H9 (cell line): ENCODE data around the gene TACC2. TPM values are rescaled to one million over a fixed set of nuclear protein-coding genes. Genes with fewer than 3 reads are reported as not detected.

Experiments used
- DNase-seq: peaks from one replicate; pipeline ENCODE4 v3.0.0-alpha.2; 2017
- H2AFZ ChIP-seq: one replicate; pipeline ENCODE4 v1.6.1; 2013; ENCODE audit warnings: mild to moderate bottlenecking, low read length, control low read depth, moderate library complexity
- H2AK5ac ChIP-seq: 2 replicates; pipeline ENCODE4 v1.6.1; 2013; ENCODE audit warnings: low read length, control low read depth, mixed read lengths; ENCODE audit not compliant: insufficient read length
- H2BK120ac ChIP-seq: one replicate; pipeline ENCODE4 v1.6.1; 2013; ENCODE audit warnings: low read depth, mild to moderate bottlenecking, low read length, control low read depth, inconsistent platforms; ENCODE audit not compliant: poor library complexity, severe bottlenecking
- H2BK12ac ChIP-seq: 2 replicates; pipeline ENCODE4 v1.6.1; 2013; ENCODE audit warnings: low read length, control low read depth, mixed read lengths, low read depth; ENCODE audit not compliant: insufficient read length
- H2BK15ac ChIP-seq: 2 replicates; pipeline ENCODE4 v1.6.1; 2013; ENCODE audit warnings: low read depth, low read length, control low read depth
- H2BK20ac ChIP-seq: one replicate; pipeline ENCODE4 v1.6.1; 2013; ENCODE audit warnings: low read depth, mild to moderate bottlenecking, low read length, control low read depth, inconsistent platforms; ENCODE audit not compliant: poor library complexity, severe bottlenecking
- H2BK5ac ChIP-seq: 2 replicates; pipeline ENCODE4 v1.6.1; 2013; ENCODE audit warnings: low read length, control low read depth, mixed read lengths; ENCODE audit not compliant: insufficient read length
- H3K14ac ChIP-seq: 2 replicates; pipeline ENCODE4 v1.6.1; 2013; ENCODE audit warnings: low read length, control low read depth; ENCODE audit not compliant: insufficient read depth
- H3K18ac ChIP-seq: 2 replicates; pipeline ENCODE4 v1.6.1; 2013; ENCODE audit warnings: low read depth, mild to moderate bottlenecking, mixed read lengths, low read length, control low read depth; ENCODE audit not compliant: insufficient read length
- H3K23ac ChIP-seq: 2 replicates; pipeline ENCODE4 v1.6.1; 2013; ENCODE audit warnings: low read length, control low read depth, mixed read lengths, low read depth; ENCODE audit not compliant: insufficient read length
- H3K23me2 ChIP-seq: 2 replicates; pipeline ENCODE4 v1.6.1; 2013; ENCODE audit warnings: low read depth, mild to moderate bottlenecking, mixed read lengths, low read length, control low read depth; ENCODE audit not compliant: insufficient read length, poor library complexity, severe bottlenecking
- H3K27ac ChIP-seq: 2 replicates; pipeline ENCODE4 v1.5.1; 2013; ENCODE audit warnings: low read length, control low read depth, mixed read lengths, low read depth; ENCODE audit not compliant: insufficient read length
- H3K27me3 ChIP-seq: 2 replicates; pipeline ENCODE4 v1.6.1; 2013; ENCODE audit warnings: low read length, control low read depth, inconsistent platforms; ENCODE audit not compliant: insufficient read depth
- H3K4ac ChIP-seq: 2 replicates; pipeline ENCODE4 v1.6.1; 2013; ENCODE audit warnings: low read depth, mild to moderate bottlenecking, control low read depth, inconsistent platforms, low read length, moderate library complexity
- H3K4me1 ChIP-seq: 2 replicates; pipeline ENCODE4 v1.6.1; 2013; ENCODE audit warnings: low read length, control low read depth, inconsistent platforms; ENCODE audit not compliant: insufficient read depth
- H3K4me2 ChIP-seq: 2 replicates; pipeline ENCODE4 v1.6.1; 2013; ENCODE audit warnings: low read length, control low read depth, mixed read lengths; ENCODE audit not compliant: insufficient read length, insufficient read depth
- H3K56ac ChIP-seq: 2 replicates; pipeline ENCODE4 v1.6.1; 2013; ENCODE audit warnings: low read depth, mild to moderate bottlenecking, mixed read lengths, low read length, control low read depth; ENCODE audit not compliant: insufficient read length
- H3K79me1 ChIP-seq: 2 replicates; pipeline ENCODE4 v1.6.1; 2013; ENCODE audit warnings: low read depth, mild to moderate bottlenecking, moderate library complexity, low read length, control low read depth, inconsistent platforms; ENCODE audit not compliant: insufficient read depth, poor library complexity, severe bottlenecking
- H3K79me2 ChIP-seq: 2 replicates; pipeline ENCODE4 v1.6.1; 2013; ENCODE audit warnings: low read length, control low read depth, inconsistent platforms; ENCODE audit not compliant: insufficient read depth
- H3K9ac ChIP-seq: 2 replicates; pipeline ENCODE4 v1.6.1; 2013; ENCODE audit warnings: low read length, control low read depth, mixed read lengths; ENCODE audit not compliant: insufficient read length; ENCODE audit errors: extremely low read depth
- H3K9me3 ChIP-seq: one replicate; pipeline ENCODE4 v1.6.1; 2013; ENCODE audit warnings: low read depth, low read length, inconsistent platforms; ENCODE audit not compliant: control insufficient read depth
- H3T11ph ChIP-seq: one replicate; pipeline ENCODE4 v1.6.1; 2013; ENCODE audit warnings: mild to moderate bottlenecking, low read length, control low read depth, inconsistent platforms
- H4K20me1 ChIP-seq: one replicate; pipeline ENCODE4 v1.6.1; 2013; ENCODE audit not compliant: control insufficient read depth, insufficient read length, insufficient read depth
- H4K5ac ChIP-seq: 2 replicates; pipeline ENCODE4 v1.6.1; 2013; ENCODE audit warnings: low read depth, mild to moderate bottlenecking, mixed read lengths, low read length, control low read depth; ENCODE audit not compliant: insufficient read length
- H4K8ac ChIP-seq: replicated peaks from 2 replicates; pipeline ENCODE4 v1.6.1; 2013; ENCODE audit warnings: low read length, control low read depth, mixed read lengths, low read depth; ENCODE audit not compliant: insufficient read length
- H4K91ac ChIP-seq: 2 replicates; pipeline ENCODE4 v1.6.1; 2013; ENCODE audit warnings: low read depth, mild to moderate bottlenecking, moderate library complexity, mixed read lengths, low read length, control low read depth; ENCODE audit not compliant: insufficient read length
- H3K27ac Mint-ChIP-seq, 3 experiments: 2 replicates in 2 of 3; 3 replicates in 1 of 3; pipeline ENCODE4 v1.8.0; 2020 to 2021; ENCODE audit warnings: mixed read lengths in 3 of 3, mild to moderate bottlenecking in 1 of 3, moderate library complexity in 1 of 3
- H3K27me3 Mint-ChIP-seq: 2 replicates; pipeline ENCODE4 v1.8.0; 2021; ENCODE audit warnings: low read depth, mild to moderate bottlenecking, moderate library complexity, mixed read lengths
- H3K36me3 Mint-ChIP-seq, 3 experiments: 2 replicates in 2 of 3; 3 replicates in 1 of 3; pipeline ENCODE4 v1.8.0; 2020 to 2021; ENCODE audit warnings: low read depth in 3 of 3, mixed read lengths in 3 of 3; ENCODE audit not compliant: insufficient read depth in 1 of 3
- H3K4me1 Mint-ChIP-seq, 2 experiments: 2 replicates each; pipeline ENCODE4 v1.8.0; 2020; ENCODE audit warnings: mixed read lengths in 2 of 2
- H3K4me3 Mint-ChIP-seq, 2 experiments: 2 replicates in 1 of 2; 3 replicates in 1 of 2; pipeline ENCODE4 v1.8.0; 2020 to 2021; ENCODE audit warnings: mild to moderate bottlenecking in 2 of 2, mixed read lengths in 2 of 2, moderate library complexity in 1 of 2
- H3K9me3 Mint-ChIP-seq, 2 experiments: 2 replicates in 1 of 2; 3 replicates in 1 of 2; pipeline ENCODE4 v1.8.0; 2020; ENCODE audit warnings: mild to moderate bottlenecking in 2 of 2, mixed read lengths in 2 of 2, moderate library complexity in 1 of 2
- CTCF ChIP-seq: fragments of 200-600 bp; sonication (generic); conservative IDR thresholded peaks from 3 replicates; pipeline ENCODE4 v1.8.0; 2021; ENCODE audit warnings: antibody characterized with exemption, mild to moderate bottlenecking
- WGBS: extraction: QIAGEN DNeasy Blood & Tissue Kit; methylation state at CpG from one replicate; pipeline ENCODE4 v1.1.7; 2013; ENCODE audit warnings: missing lambda C conversion rate, low lambda C conversion rate, mixed read lengths; ENCODE audit not compliant: insufficient read length; ENCODE audit errors: extremely low coverage; 5-methylcytosine and 5-hydroxymethylcytosine counted together
- total RNA-seq: library from RNA; stranded (reverse); gene quantifications from 2 replicates; pipeline ENCODE4 v1.2.1, GENCODE V29; 2021

Gene TACC2
- total RNA-seq, 1 experiment from 2014 or later, result 58.1 TPM

DNA sequence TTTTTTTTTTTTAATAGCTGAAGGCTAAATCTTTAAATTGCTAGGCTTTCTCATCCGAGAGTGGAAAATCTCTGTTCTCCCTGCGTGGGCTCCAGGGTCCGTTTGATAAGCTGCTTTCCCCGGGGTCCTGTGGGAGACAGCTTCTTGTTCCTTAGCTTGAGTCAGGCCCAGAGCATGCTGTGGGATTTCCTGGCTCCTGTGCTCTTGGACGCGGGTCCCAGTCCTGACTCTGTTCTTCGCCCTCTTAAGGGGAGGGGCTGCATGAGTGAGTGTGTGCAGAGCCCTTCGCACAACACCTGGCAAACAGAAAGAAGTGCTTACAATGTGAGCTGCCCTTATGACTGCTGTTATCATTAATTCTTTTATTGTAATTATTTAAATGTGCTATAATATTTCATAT is 133.5 kb downstream of the TACC2 start:
- Histone ChIP-seq H3T11ph (no peak overlapping the region), H2BK120ac (no peak overlapping the region), H4K91ac (no peak overlapping the region), H4K5ac (no peak overlapping the region), H4K8ac (no peak overlapping the region), H3K18ac (no peak overlapping the region), H3K9me3 (no peaks in the 10 kb centered on the region), H2AFZ (no peak overlapping the region), H3K79me1 (no peaks in the 10 kb centered on the region), H2BK20ac (no peak overlapping the region), H3K23ac (no peak overlapping the region), H3K4me2 (no peak overlapping the region), H2BK5ac (no peak overlapping the region), H2BK15ac (no peak overlapping the region), H2AK5ac (no peak overlapping the region), H4K20me1 (no peaks in the 10 kb centered on the region), H3K4me1 (no peaks in the 10 kb centered on the region; the same call in 1 of the 2 replicates), H3K79me2 (peaks cover under 1% of the 10 kb centered on the region; the same call in 1 of the 2 replicates), H3K4ac (no peak overlapping the region), H3K27me3 (no peaks in the 10 kb centered on the region), H3K27ac (no peak overlapping the region), H3K56ac (no peak overlapping the region), H3K9ac (no peak overlapping the region), H3K23me2 (no peaks in the 10 kb centered on the region), H3K14ac (no peak overlapping the region), H2BK12ac (no peak overlapping the region)
- Mint-ChIP-seq H3K27ac (no peak overlapping the region; a peak in 1 of 7 replicates), H3K4me3 (no peak overlapping the region), H3K4me1 (peaks cover 32 to 47% of the 10 kb centered on the region in 2 experiments), H3K27me3 (no peaks in the 10 kb centered on the region; the same call in 1 of the 2 replicates), H3K36me3 (peaks cover 0 to 15% (median 1%) of the 10 kb centered on the region in 3 experiments; a peak in 4 of 7 replicates), H3K9me3 (peaks cover 0 to 4% of the 10 kb centered on the region in 2 experiments; a peak in 1 of 5 replicates)
- no peak for TF ChIP-seq CTCF
- DNase-seq, result no peak
- WGBS, result no CpG with 5 or more reads among the region's 8 CpGs
